Measurements from ENCODE around the gene SHMT2.

GRCh38 chr12:57255916-57256315 lies 26.4 kb downstream of the SHMT2 start:
- TF ChIP-seq, protein P1, sequence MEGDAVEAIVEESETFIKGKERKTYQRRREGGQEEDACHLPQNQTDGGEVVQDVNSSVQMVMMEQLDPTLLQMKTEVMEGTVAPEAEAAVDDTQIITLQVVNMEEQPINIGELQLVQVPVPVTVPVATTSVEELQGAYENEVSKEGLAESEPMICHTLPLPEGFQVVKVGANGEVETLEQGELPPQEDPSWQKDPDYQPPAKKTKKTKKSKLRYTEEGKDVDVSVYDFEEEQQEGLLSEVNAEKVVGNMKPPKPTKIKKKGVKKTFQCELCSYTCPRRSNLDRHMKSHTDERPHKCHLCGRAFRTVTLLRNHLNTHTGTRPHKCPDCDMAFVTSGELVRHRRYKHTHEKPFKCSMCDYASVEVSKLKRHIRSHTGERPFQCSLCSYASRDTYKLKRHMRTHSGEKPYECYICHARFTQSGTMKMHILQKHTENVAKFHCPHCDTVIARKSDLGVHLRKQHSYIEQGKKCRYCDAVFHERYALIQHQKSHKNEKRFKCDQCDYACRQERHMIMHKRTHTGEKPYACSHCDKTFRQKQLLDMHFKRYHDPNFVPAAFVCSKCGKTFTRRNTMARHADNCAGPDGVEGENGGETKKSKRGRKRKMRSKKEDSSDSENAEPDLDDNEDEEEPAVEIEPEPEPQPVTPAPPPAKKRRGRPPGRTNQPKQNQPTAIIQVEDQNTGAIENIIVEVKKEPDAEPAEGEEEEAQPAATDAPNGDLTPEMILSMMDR (IDR thresholded peaks at IDR 0.05) = no peak
- TF ChIP-seq POLR2A (IDR thresholded peaks at IDR 0.05) = no peak

All from uterus (tissue), 2 donors.